ENCODE measurements around the gene RHEX.
"Not testable (repeated sequence)": the region's sequence is repeated elsewhere in the genome, so short reads cannot be mapped to it uniquely, and the experiment has no call there.

The RHEX gene

GRCh38 chr1:206052919-206053610, at the start of gene RHEX:
Gene RHEX, plus strand, starts transcription at chr1:206053173. Its CDS starts 44,656 bp downstream, at chr1:206097829.
- H3K27me3 ChIP-seq (ENCODE audit: control insufficient read depth, insufficient read depth, low read length); H3K9ac ChIP-seq (ENCODE audit: low read depth, low read length); H3K36me3 ChIP-seq (ENCODE audit: control insufficient read depth, insufficient read depth, low read length); H3K4me1 ChIP-seq (ENCODE audit: control insufficient read depth, insufficient read depth, low read length); H3K27ac ChIP-seq (ENCODE audit: low read depth, low read length); H3K4me3 ChIP-seq (ENCODE audit: low read depth, low read length); H3K9me3 ChIP-seq (ENCODE audit: control insufficient read depth, insufficient read depth, low read length): not testable (repeated sequence)

- H3K9me3 ChIP-seq (ENCODE audit: control insufficient read depth, insufficient read depth, low read length): no peaks in the 10 kb centered on the region
- 0 out of 2 replicates have a peak, but pooled peaks cover 3% of the 10 kb centered on the region for H3K4me1 ChIP-seq (ENCODE audit: control insufficient read depth, insufficient read depth, low read length)
- H3K4me3 ChIP-seq (ENCODE audit: low read depth, low read length): no peak overlapping the region
- no peak overlapping the region for H3K27ac ChIP-seq (ENCODE audit: low read depth, low read length)
- no peak overlapping the region for H3K9ac ChIP-seq (ENCODE audit: low read depth, low read length)
- no peaks in the 10 kb centered on the region; the same call in 1 of the 2 replicates for H3K27me3 ChIP-seq (ENCODE audit: control insufficient read depth, insufficient read depth, low read length)
- no peaks in the 10 kb centered on the region for H3K36me3 ChIP-seq (ENCODE audit: control insufficient read depth, insufficient read depth, low read length)
Measured at GRCh38 chr1:206003854-206004800, 48.8 kb upstream of the RHEX start.

GRCh38 chr1:206004826-206005225, 48.1 kb upstream of the RHEX start:
- Histone ChIP-seq H3K36me3 (ENCODE audit: control insufficient read depth, insufficient read depth, low read length) (no peaks in the 10 kb centered on the region), H3K9ac (ENCODE audit: low read depth, low read length) (no peak overlapping the region), H3K4me1 (ENCODE audit: control insufficient read depth, insufficient read depth, low read length) (0 out of 2 replicates have a peak, but pooled peaks cover 3% of the 10 kb centered on the region), H3K4me3 (ENCODE audit: low read depth, low read length) (no peak overlapping the region), H3K27ac (ENCODE audit: low read depth, low read length) (no peak overlapping the region), H3K9me3 (ENCODE audit: control insufficient read depth, insufficient read depth, low read length) (no peaks in the 10 kb centered on the region), H3K27me3 (ENCODE audit: control insufficient read depth, insufficient read depth, low read length) (no peaks in the 10 kb centered on the region)

GRCh38 chr1:206005234-206005633, 47.7 kb upstream of the RHEX start:
- H3K27ac ChIP-seq (ENCODE audit: low read depth, low read length): no peak overlapping the region
- H3K36me3 ChIP-seq (ENCODE audit: control insufficient read depth, insufficient read depth, low read length): no peaks in the 10 kb centered on the region
- H3K9ac ChIP-seq (ENCODE audit: low read depth, low read length): no peak overlapping the region
- H3K9me3 ChIP-seq (ENCODE audit: control insufficient read depth, insufficient read depth, low read length): no peaks in the 10 kb centered on the region
- H3K4me3 ChIP-seq (ENCODE audit: low read depth, low read length): no peak overlapping the region
- no peaks in the 10 kb centered on the region for H3K27me3 ChIP-seq (ENCODE audit: control insufficient read depth, insufficient read depth, low read length)
- 0 out of 2 replicates have a peak, but pooled peaks cover 3% of the 10 kb centered on the region for H3K4me1 ChIP-seq (ENCODE audit: control insufficient read depth, insufficient read depth, low read length)

- no peaks in the 10 kb centered on the region for H3K36me3 ChIP-seq (ENCODE audit: control insufficient read depth, insufficient read depth, low read length)
- H3K27me3 ChIP-seq (ENCODE audit: control insufficient read depth, insufficient read depth, low read length): no peaks in the 10 kb centered on the region
- H3K9ac ChIP-seq (ENCODE audit: low read depth, low read length): no peak overlapping the region
- no peak overlapping the region for H3K27ac ChIP-seq (ENCODE audit: low read depth, low read length)
- no peaks in the 10 kb centered on the region for H3K9me3 ChIP-seq (ENCODE audit: control insufficient read depth, insufficient read depth, low read length)
- H3K4me1 ChIP-seq (ENCODE audit: control insufficient read depth, insufficient read depth, low read length): 0 out of 2 replicates have a peak, but pooled peaks cover 3% of the 10 kb centered on the region
- H3K4me3 ChIP-seq (ENCODE audit: low read depth, low read length): no peak overlapping the region
Measured at GRCh38 chr1:206005778-206006180, 47.2 kb upstream of the RHEX start.

- H3K9me3 ChIP-seq (ENCODE audit: control insufficient read depth, insufficient read depth, low read length): no peaks in the 10 kb centered on the region
- no peak overlapping the region for H3K4me3 ChIP-seq (ENCODE audit: low read depth, low read length)
- H3K27ac ChIP-seq (ENCODE audit: low read depth, low read length): no peak overlapping the region
- no peaks in the 10 kb centered on the region for H3K4me1 ChIP-seq (ENCODE audit: control insufficient read depth, insufficient read depth, low read length)
- no peaks in the 10 kb centered on the region for H3K36me3 ChIP-seq (ENCODE audit: control insufficient read depth, insufficient read depth, low read length)
- H3K9ac ChIP-seq (ENCODE audit: low read depth, low read length): no peak overlapping the region
- no peaks in the 10 kb centered on the region for H3K27me3 ChIP-seq (ENCODE audit: control insufficient read depth, insufficient read depth, low read length)
Measured at GRCh38 chr1:206006946-206007345, 46.0 kb upstream of the RHEX start.

GRCh38 chr1:206010060-206010459, 42.9 kb upstream of the RHEX start:
- no peak overlapping the region for H3K4me3 ChIP-seq (ENCODE audit: low read depth, low read length)
- no peaks in the 10 kb centered on the region for H3K9me3 ChIP-seq (ENCODE audit: control insufficient read depth, insufficient read depth, low read length)
- H3K27ac ChIP-seq (ENCODE audit: low read depth, low read length): no peak overlapping the region
- H3K9ac ChIP-seq (ENCODE audit: low read depth, low read length): no peak overlapping the region
- H3K27me3 ChIP-seq (ENCODE audit: control insufficient read depth, insufficient read depth, low read length): no peaks in the 10 kb centered on the region
- no peaks in the 10 kb centered on the region for H3K4me1 ChIP-seq (ENCODE audit: control insufficient read depth, insufficient read depth, low read length)
- H3K36me3 ChIP-seq (ENCODE audit: control insufficient read depth, insufficient read depth, low read length): no peaks in the 10 kb centered on the region

GRCh38 chr1:206011057-206011456, 41.9 kb upstream of the RHEX start:
- Histone ChIP-seq H3K9ac (ENCODE audit: low read depth, low read length) (no peak overlapping the region), H3K4me3 (ENCODE audit: low read depth, low read length) (no peak overlapping the region), H3K27me3 (ENCODE audit: control insufficient read depth, insufficient read depth, low read length) (no peaks in the 10 kb centered on the region), H3K27ac (ENCODE audit: low read depth, low read length) (no peak overlapping the region), H3K9me3 (ENCODE audit: control insufficient read depth, insufficient read depth, low read length) (no peaks in the 10 kb centered on the region), H3K4me1 (ENCODE audit: control insufficient read depth, insufficient read depth, low read length) (no peaks in the 10 kb centered on the region), H3K36me3 (ENCODE audit: control insufficient read depth, insufficient read depth, low read length) (no peaks in the 10 kb centered on the region)

GRCh38 chr1:206012086-206012859, 40.7 kb upstream of the RHEX start:
- H3K4me3 ChIP-seq (ENCODE audit: low read depth, low read length): no peak overlapping the region
- no peak overlapping the region for H3K9ac ChIP-seq (ENCODE audit: low read depth, low read length)

GRCh38 chr1:206013026-206013795, 39.8 kb upstream of the RHEX start:
- no peaks in the 10 kb centered on the region for H3K4me1 ChIP-seq (ENCODE audit: control insufficient read depth, insufficient read depth, low read length)
- no peaks in the 10 kb centered on the region for H3K9me3 ChIP-seq (ENCODE audit: control insufficient read depth, insufficient read depth, low read length)
- H3K27ac ChIP-seq (ENCODE audit: low read depth, low read length): no peak overlapping the region
- H3K36me3 ChIP-seq (ENCODE audit: control insufficient read depth, insufficient read depth, low read length): no peaks in the 10 kb centered on the region
- H3K9ac ChIP-seq (ENCODE audit: low read depth, low read length): no peak overlapping the region
- no peak overlapping the region for H3K4me3 ChIP-seq (ENCODE audit: low read depth, low read length)
- no peaks in the 10 kb centered on the region for H3K27me3 ChIP-seq (ENCODE audit: control insufficient read depth, insufficient read depth, low read length)

More at GRCh38 chr1:206012086-206012859, 40.7 kb upstream of the RHEX start:
- Histone ChIP-seq H3K36me3 (ENCODE audit: control insufficient read depth, insufficient read depth, low read length) (no peaks in the 10 kb centered on the region), H3K27me3 (ENCODE audit: control insufficient read depth, insufficient read depth, low read length) (no peaks in the 10 kb centered on the region), H3K4me1 (ENCODE audit: control insufficient read depth, insufficient read depth, low read length) (no peaks in the 10 kb centered on the region), H3K27ac (ENCODE audit: low read depth, low read length) (no peak overlapping the region), H3K9me3 (ENCODE audit: control insufficient read depth, insufficient read depth, low read length) (no peaks in the 10 kb centered on the region)

Data from HUES48 (cell line).